Measurements from ENCODE around the gene LRRC49. TPM values are rescaled to one million over a fixed set of nuclear protein-coding genes. Genes with fewer than 3 reads are reported as not detected.

LRRC49 gene
- total and polyA plus RNA-seq, 2 donors (not counting 3 experiments of a cell fraction or from before 2014, with no cell fraction given): 3.0 to 6.6 TPM

- no peaks in the 10 kb centered on the region for H3K9me3 ChIP-seq (replicated peaks; ENCODE audit: control insufficient read depth, insufficient read depth, low read length)
- dilution Hi-C loops (cut with MboI; ENCODE audit: extremely low pct_ligation_motif_present, low sequenced_read_pairs): no loop called here
- intact Hi-C loops (cut with micrococcal nuclease): no loop called here
- H3K36me3 ChIP-seq (ENCODE audit: control insufficient read depth in 2 of 2, extremely low read depth in 1 of 2, insufficient read depth in 2 of 2, low read length in 2 of 2): no peaks in the 10 kb centered on the region
- H4K20me1 ChIP-seq (replicated peaks; ENCODE audit: control insufficient read depth, extremely low read depth, insufficient read depth, low read length): no peaks in the 10 kb centered on the region
- H3K4me2 ChIP-seq (ENCODE audit: insufficient read depth, low read length): no peak overlapping the region
- POLR2A ChIA-PET: no interaction called here
- no peak overlapping the region for H2AFZ ChIP-seq (ENCODE audit: low read depth, low read length)
- no peaks in the 10 kb centered on the region for H3K27me3 ChIP-seq (ENCODE audit: control insufficient read depth in 2 of 2, insufficient read depth in 2 of 2, low read length in 2 of 2)
- no peaks in the 10 kb centered on the region for H3K79me2 ChIP-seq (ENCODE audit: control insufficient read depth, insufficient read depth, low read length)
- no peak overlapping the region for H3K4me3 ChIP-seq (replicated peaks in 1 of 3; ENCODE audit: insufficient read depth in 1 of 3, low read depth in 1 of 3, low read length in 3 of 3)
- FAIRE-seq: no peak
- H3K27ac ChIP-seq (ENCODE audit: insufficient read depth, low read depth, low read length): no peak overlapping the region
- H3K4me1 ChIP-seq (ENCODE audit: control insufficient read depth, extremely low read depth, insufficient read depth, low read length): peaks cover 14% of the 10 kb centered on the region
- CTCF ChIA-PET: no interaction called here
- TF ChIP-seq EZH2 (IDR thresholded peaks at IDR 0.05; ENCODE audit: borderline replicate concordance, low read depth, low read length, severe bottlenecking) (no peak), POLR2A (IDR thresholded peaks at IDR 0.05; ENCODE audit: low read depth, low read length) (no peak), CTCF (IDR thresholded peaks at IDR 0.05; ENCODE audit: extremely low read depth in 1 of 2, insufficient read depth in 1 of 2, low read depth in 1 of 2, low read length in 2 of 2) (no peak), JUN (IDR thresholded peaks at IDR 0.05; ENCODE audit: borderline replicate concordance, insufficient read depth, insufficient read length, low read depth) (no peak), MYC (IDR thresholded peaks at IDR 0.05; ENCODE audit: low read depth, low read length) (no peak), MAX (IDR thresholded peaks at IDR 0.05; ENCODE audit: insufficient read depth, insufficient read length) (no peak), POLR2AphosphoS5 (IDR thresholded peaks at IDR 0.05; ENCODE audit: insufficient read depth, low read depth, low read length) (no peak), FOS (IDR thresholded peaks at IDR 0.05; ENCODE audit: borderline replicate concordance, insufficient read depth, low read length) (no peak), GATA2 (IDR thresholded peaks at IDR 0.05; ENCODE audit: insufficient read depth, insufficient read length, low read depth, low read length) (no peak)
- H3K9me1 ChIP-seq (replicated peaks; ENCODE audit: control insufficient read depth, extremely low read depth, insufficient read depth, low read length): no peaks in the 10 kb centered on the region
- BruUV-seq (replicated peaks): no TSS peak
- no peak for DNase-seq (ENCODE audit: low read depth, low spot score)
- H3K9ac ChIP-seq (replicated peaks; ENCODE audit: extremely low read depth, insufficient read depth, low read length): no peak overlapping the region
These were observed 28.5 kb downstream of the LRRC49 start for GRCh38 chr15:70920981-70921696.
